RWPE1 (cell line): ENCODE results near the gene ZDHHC24.
A peak's percentile ranks its signal among the peaks of the same experiment; 100 is the strongest.

ENCODE experiments used
- CTCF ChIA-PET: fragments of 350-600 bp; sonication (Branson Sonifier 250); formaldehyde crosslinking; extraction: SDS; loops from one replicate; lab custom pipeline; 2021; lab: Yijun Ruan, JAX
- POLR2A ChIA-PET: fragments of 400-600 bp; formaldehyde crosslinking; extraction: SDS; loops from one replicate; lab custom pipeline; 2020; ENCODE audit warnings: antibody characterized with exemption; ENCODE audit not compliant: low non-redundant PET; lab: Yijun Ruan, JAX
- DNase-seq: peaks from one replicate; pipeline ENCODE4 v3.0.0; 2012; ENCODE audit warnings: low spot score
- H3K27ac ChIP-seq: fragments of 450-650 bp; 2 replicates; pipeline ENCODE4 v1.5.1; 2017
- TF ChIP-seq, protein P1 (sequence below): fragments of 450-650 bp; conservative IDR thresholded peaks from 2 replicates; pipeline ENCODE4 v1.5.1; 2017; ENCODE audit warnings: low read depth, mild to moderate bottlenecking

Gene ZDHHC24

DNA sequence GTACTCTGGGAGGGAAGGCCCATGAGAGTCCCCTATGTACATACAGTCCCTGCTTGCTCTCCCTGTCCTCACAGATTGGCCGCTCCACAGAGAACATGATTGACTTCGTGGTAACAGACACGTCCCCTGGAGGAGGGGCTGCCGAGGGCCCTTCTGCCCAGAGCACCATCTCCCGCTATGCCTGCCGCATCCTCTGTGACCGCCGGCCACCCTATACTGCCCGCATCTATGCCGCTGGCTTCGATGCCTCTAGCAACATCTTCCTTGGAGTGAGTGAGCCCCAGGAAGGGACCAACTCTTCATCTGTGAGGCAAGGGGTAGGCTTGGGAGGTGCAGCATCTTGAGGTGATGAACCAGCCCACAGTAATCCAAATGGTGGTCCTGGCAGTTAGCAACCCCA, 72.7 kb downstream of the ZDHHC24 start:
- ChIA-PET CTCF (no interaction called here), POLR2A (no interaction called here)
- no peak for DNase-seq
- H3K27ac ChIP-seq, result peak overlapping the region; percentile 40; the same call in 1 of the 2 replicates
- TF ChIP-seq, protein P1, sequence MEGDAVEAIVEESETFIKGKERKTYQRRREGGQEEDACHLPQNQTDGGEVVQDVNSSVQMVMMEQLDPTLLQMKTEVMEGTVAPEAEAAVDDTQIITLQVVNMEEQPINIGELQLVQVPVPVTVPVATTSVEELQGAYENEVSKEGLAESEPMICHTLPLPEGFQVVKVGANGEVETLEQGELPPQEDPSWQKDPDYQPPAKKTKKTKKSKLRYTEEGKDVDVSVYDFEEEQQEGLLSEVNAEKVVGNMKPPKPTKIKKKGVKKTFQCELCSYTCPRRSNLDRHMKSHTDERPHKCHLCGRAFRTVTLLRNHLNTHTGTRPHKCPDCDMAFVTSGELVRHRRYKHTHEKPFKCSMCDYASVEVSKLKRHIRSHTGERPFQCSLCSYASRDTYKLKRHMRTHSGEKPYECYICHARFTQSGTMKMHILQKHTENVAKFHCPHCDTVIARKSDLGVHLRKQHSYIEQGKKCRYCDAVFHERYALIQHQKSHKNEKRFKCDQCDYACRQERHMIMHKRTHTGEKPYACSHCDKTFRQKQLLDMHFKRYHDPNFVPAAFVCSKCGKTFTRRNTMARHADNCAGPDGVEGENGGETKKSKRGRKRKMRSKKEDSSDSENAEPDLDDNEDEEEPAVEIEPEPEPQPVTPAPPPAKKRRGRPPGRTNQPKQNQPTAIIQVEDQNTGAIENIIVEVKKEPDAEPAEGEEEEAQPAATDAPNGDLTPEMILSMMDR, result no peak

DNA sequence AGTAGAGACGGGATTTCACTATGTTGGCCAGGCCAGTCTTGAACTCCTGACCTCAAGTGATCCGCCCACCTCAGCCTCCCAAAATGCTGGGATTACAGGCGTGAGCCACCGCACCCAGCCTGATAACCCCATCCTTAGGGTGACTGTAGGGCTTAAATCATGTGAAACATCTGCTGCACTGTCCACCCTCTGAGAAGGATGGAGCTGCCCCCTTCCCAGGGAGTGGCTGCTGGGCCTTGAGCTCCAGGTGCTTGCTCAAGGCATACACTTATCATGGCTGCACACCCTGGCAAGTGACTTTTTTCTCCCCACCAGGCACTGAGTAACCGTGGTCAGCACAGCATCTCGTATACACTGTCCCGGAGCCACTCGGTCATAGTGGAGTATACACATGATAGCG, 73.8 kb downstream of the ZDHHC24 start:
- TF ChIP-seq, protein P1, result no peak
- ChIA-PET CTCF (interaction anchor here (1.1 kb wide), 1 partner anchor 33 kb away, joined by 3 read pairs; the partner anchor contains the start of gene MRPL11), POLR2A (no interaction called here)
- no peak for DNase-seq
- no peak overlapping the region for H3K27ac ChIP-seq

DNA sequence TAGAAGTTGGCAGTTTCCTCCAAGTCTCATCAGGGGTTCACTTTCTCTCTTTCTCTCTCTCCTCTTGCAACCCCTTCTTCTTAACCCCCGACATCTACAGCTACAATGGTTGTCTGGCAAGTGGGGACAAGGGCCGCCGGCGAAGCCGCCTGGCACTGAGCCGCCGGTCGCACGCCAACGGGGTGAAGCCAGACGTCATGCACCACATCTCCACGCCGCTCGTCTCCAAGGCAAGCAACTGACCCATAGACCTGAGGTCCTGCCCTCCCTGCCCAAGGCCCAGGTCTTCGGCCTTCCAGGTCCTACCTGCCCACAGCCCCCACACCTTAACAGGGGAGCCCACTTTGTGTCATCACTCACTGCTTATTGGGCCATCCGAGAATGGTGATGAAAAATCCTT, 74.7 kb downstream of the ZDHHC24 start:
- no peak for DNase-seq
- TF ChIP-seq, protein P1, result no peak
- POLR2A ChIA-PET, result no interaction called here
- no peak overlapping the region for H3K27ac ChIP-seq
- CTCF ChIA-PET, result interaction anchor here (1.1 kb wide), 1 partner anchor 32 kb away, joined by 3 read pairs; the partner anchor contains the start of gene MRPL11
